HG02970 (cell line): ENCODE measurements around the gene TRPM8.

Source experiments
- ATAC-seq: cut with Tn5 transposase; IDR thresholded peaks from one replicate; pipeline ENCODE4 v1.9.1; 2021; ENCODE audit warnings: mild to moderate bottlenecking, moderate library complexity, moderate number of reproducible peaks; ENCODE audit not compliant: unreplicated experiment, low FRiP score

The TRPM8 gene

DNA sequence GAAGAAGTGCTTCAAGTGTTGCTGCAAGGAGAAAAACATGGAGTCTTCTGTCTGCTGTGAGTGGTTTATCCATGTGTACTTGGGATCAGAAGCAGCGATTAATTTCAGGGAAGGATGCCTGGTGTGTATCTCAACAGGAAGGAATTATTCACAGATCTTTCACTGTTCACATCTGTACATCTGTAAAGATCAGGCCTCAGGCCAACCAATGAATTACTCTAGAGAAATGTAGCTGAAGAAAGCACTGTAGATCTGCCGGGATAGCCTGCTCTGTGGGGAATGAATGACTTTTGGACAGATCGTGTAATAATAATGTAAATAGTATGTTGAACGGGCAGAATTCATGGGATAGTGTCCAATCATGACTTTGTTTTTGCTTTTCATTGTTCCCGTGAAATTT lies 79.3 kb downstream of the TRPM8 start:
- no peak for ATAC-seq

DNA sequence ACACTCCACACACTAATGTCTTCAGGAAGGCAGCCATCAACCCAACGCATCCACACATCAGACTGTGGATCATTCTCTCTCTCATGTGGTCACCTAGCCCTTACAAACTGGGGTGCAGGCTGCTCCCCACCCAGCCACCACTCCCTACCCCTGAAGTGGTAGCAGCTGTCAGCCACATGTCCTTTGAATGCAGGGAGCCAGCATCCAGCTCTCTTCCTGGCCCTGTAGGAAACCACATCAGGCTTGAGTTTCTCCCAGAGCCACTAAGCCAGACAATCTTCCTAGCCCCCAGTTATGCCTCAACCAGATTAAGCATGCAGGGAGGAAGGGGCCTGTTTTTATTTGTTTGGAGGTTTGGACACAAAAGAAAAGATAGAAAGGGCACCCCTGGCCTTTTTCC lies 80.5 kb downstream of the TRPM8 start:
- ATAC-seq: no peak

DNA sequence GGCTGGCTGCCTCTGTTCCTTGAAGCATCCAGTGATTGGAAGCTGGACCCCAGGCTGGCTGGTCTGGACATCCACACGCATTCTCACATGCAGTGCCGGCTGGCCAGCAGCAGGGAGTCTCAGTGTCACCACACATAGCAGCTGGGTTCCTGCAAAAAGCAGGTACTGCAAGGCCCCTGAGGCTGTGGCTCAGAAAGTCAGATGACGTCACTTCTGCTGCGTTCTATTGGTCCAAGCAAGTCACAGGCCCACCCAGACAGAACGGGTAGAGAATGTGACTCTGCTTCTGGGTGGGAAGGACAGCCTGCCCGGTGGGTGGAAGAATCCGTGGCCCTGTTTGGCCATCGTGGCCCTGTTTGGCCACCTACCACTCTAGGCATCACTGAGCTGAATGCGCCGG lies 82.0 kb downstream of the TRPM8 start:
- ATAC-seq: no peak

DNA sequence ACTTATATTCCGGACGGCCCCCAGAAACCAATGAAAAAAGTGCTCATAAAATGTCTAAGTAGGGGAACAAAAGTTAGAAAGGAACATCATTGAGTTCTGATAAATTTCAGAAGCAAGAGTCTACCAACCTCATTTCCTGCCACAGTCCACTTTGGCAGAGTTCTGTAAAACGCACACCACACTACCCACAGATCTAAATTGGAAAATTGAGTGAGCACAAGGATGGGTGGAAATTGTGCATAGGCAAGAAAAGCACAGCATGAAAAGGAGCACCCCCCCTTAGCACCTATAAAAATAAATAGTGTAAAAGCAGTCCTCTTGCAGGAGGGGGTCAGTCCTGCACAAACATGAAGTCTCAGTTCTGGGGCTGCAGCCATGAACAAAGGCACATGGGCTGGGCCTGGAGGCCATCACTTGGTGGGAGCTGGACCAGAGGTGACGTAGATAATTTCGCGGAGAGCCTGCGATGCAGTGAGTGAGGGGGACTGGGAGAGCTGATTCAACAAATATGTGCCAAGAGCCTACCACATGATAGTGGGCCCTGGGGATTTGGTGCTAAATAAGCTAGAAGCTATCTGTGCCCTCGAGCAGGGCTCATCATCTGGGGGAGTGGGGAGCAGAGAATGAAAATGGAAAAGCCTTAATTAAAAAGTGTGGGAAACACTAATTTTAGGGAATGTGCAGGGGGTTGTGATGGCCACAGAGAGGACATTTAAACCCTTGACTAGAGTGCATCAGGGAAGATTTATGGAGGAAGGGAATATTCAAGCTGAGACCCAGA lies 84.4 kb downstream of the TRPM8 start:
- ATAC-seq: no peak

DNA sequence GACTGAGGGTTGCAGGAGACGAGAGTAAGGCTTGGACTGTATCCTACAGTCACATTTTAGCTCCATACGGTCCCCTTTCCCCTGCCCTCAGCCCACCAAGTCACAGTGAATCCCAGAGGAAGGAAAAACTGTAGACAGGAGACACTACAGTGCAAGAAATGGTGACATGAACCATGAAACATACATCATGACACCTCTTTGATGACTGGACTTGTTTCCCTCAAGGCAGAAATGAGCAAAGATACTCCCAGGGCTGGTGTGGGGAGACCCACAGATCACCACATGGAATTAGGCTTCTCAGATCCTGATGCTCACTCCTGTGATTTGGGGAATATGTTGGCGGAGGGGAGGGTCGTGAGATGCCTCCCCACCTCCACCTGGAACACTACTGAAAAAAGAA lies 85.1 kb downstream of the TRPM8 start:
- no peak for ATAC-seq

DNA sequence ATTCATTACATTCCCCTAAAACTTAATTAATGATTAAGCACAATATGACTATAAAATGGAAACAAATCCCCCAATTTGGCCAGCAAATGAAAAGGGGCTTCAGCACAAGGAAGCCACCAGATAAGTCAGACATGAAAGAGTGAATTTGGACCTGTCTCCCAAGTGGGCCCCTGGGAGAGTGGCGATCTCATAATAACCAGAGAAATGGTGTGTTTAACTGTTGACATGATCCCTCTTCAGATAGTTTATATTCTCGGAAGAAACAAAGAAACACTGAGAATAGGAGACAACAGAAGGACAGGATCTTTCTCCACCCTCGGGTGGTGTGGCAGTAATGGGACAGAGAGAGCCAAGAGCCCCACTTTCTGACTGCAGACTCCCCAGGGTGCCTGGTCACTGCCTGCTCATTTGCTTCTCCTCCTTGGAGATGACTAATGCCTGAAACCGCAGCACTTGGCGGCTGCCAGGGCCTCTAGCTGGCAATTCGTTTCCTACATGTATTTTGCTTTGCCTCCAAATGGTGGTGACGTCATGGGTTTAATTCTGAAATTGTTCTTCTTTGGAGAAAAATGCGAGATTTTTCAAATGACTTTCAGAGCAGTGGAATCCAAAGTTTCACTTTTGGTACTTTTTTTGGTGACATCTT lies 86.9 kb downstream of the TRPM8 start:
- no peak for ATAC-seq

DNA sequence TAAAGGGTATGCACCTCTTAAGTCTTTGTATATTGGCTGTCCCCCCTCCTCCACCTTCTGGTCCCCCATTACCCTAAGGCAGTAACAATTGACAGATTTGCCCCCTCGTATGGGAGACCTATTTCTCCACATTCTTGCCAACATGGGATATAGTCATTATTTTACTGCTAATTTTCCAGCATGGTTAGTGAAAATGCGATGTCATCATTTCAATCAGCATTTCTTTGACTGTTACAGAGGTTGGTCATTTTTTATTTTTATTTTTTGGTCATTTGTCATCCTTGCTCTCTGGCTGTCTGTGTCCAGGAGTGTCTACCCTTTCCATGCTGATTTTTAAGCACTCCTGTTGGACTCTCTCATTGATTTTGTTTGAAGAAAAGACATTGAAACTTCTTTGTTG lies 88.0 kb downstream of the TRPM8 start:
- ATAC-seq: no peak

DNA sequence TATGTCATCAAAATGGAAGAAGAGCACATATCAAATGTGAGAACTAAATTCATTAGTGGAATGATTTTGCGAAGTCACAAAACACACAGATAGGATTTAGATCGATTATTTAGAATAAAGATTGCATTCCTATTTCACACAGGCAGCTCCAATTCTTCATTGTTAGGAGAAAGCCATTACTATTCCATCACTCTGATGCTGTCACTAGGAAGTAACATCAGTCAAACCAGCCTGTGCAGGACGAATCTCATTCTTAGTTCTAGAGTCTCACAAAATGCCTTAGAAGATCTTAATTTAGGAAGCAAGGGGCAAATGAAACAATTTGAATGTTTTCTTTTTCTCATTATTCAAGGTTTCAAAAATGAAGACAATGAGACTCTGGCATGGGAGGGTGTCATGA lies 89.3 kb downstream of the TRPM8 start:
- ATAC-seq: no peak

DNA sequence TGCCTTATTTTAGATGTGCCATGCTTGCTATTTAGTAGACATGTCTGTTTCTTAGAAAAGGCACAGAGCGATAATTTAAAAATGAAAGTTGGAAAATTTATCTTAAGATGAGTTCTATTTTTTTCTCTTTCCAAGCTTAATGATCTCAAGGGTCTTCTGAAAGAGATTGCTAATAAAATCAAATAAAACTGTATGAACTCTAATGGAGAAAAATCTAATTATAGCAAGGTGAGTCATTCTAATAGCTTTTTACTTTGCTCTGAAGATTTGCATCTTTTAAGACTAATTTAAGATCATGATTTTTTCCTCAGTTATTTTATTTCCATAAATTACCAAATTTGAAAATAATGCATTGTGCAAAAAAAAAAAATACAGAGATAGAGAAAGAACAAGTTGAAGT lies 97.3 kb downstream of the TRPM8 start:
- ATAC-seq: no peak

DNA sequence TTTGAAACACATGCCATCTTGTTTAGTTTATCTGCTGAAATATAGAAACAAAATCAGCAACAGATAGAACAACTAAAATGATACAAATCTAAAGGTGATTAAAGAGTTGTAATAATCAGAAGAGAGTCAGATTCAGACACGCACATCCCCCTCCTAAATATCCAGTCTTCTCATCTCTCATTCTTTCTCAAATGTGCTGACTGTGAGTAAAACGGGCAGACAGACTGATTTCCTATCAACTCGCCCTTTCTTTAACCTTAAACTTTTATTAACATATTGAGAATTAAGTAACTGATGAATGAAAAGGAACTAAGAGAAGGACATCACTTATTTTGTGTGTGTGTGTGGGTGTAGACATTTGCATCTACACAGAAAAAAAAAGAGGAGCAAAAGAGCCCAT lies 98.7 kb downstream of the TRPM8 start:
- no peak for ATAC-seq

DNA sequence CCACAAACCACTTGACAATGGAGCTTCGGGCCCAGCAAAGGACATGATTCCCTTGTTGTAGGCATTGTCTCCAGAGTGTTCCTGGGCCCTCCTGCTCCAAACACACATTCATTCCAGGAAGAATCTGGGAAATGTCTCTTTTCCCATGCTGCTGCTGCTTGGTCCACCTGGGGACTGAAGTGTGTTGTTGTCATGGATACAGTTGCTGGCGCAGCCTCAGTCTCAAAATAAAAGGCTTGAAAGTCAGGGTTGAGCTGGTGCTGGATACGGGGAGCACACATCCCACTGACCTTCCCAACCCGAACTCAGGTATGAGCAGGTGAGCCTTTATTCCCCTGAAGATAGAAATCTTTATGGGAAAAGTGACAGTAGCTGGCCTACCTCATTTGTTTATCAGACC lies 102.7 kb downstream of the TRPM8 start:
- no peak for ATAC-seq

DNA sequence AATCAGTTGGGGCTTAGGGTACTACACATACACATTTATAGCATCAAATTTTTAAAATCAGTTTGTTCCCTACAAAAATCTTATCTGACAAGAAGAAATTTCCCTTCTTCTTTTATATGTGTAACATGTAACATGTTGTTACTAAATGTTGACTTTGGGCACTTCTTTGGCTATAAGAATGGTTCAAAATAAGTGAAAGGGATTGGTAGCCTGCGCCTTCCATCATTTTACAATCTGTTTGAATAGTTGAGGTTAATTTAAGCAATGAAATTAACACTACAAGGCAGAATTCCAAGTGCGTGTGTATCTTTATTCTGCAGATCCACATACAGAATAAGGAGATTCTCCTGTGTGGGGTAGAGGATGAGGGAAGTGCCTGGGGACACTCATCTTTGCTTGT lies 103.2 kb downstream of the TRPM8 start:
- no peak for ATAC-seq

DNA sequence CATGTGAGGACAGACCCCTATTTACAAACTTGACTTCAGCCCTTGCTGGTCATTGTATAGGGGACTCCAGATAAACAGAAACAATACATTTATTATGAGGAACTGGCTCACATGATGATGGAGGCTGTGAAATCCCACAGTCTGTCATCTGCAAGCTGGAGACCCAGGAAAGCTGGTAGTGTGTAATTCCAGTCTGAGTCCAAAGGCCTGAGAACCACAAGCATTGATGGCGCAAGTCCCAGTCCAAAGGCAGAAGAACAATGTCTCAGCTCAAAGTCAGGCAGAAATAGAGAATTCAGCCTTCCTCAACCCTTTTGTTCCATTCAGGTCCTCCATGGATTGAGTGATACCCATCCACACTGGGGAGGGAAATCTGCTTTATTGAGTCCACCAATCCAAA lies 105.3 kb downstream of the TRPM8 start:
- ATAC-seq: no peak

DNA sequence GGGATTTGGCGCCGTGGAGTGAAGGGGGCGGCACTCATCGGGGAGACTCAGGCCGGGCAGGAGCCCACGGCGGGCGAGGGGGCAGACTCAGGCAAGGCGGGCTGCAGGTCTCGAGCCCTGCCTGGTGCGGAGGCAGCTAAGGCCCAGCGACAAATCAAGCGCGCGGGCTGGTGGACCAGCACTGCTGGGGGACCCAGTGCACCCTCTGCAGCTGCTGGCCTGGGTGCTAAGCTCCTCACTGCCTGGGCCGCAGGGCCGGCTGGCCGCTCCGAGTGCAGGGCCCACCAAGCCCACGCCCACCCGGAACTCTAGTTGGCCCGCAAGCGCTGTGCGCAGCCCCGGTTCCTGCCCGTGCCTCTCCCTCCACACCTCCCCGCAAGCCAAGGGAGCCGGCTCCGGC lies 107.1 kb downstream of the TRPM8 start:
- no peak for ATAC-seq

DNA sequence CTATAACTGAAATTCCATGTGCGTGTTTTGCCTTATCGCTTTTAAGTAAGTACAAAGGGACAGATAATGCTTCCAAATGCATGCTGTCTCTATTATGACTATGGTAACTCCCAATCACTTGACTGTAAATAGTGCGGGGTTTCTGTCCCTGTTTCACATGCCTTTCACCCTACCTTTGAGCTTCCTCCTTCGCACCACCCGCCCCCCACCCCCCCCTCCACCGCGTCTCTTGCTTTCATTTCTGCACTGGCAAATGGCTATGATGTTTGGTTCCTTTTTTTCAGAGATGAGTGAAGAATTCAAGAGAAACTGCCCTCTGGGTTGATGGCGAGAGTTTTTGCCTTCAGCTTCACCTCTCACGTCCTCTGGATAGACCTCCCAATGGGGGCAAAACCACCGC lies 108.3 kb downstream of the TRPM8 start:
- no peak for ATAC-seq

DNA sequence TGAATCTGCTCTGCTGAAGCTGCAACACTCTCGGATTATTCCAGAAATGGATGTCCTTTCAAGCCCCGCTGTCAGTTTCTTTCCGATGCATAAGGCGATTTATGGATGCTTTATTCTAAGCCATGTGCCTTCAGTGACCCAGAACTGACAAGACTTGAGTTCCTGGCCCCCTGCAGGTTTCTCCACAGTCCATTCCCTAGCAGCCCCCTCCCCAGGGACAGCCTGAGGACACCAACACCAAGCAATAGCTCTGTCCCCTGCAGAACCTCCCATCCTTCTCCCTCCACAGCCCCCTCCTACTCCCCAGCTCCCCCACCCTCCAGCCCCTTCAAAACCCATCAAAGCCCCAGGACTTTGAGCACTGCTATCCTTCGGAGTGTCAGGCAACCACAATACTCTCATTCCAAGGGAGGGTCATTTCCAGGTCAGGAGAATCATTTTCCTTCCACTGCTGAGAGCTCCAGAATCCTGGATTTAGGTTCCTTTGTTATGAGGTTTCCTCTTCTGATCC lies 108.8 kb downstream of the TRPM8 start:
- ATAC-seq: no peak

DNA sequence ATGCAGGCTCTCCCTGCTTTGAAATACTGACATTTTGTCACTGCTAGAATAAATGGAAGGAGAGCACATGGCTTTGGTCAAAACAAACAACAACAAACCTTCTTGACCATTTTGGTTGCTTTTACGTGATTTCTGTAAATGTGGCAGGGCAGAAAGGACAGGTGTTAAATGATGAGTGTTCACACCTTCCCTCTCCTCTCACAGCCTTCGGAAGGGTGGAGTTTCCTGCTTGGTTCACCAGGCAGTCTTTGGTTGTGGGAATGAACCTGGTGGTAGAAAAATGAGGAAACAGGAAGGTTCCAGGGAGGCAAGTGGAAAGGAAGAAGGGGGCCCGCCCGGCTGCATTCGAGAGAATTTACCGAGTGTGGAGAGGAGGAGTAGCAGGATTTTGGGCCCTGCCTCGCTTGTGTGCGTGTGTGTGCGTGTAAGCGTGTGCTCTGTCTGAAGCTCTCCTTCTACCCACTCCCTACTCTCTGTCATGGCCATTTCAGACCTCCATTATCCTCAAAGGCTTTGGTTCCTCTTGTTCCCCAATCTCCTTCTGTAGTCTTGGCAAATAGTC lies 109.6 kb downstream of the TRPM8 start:
- ATAC-seq: no peak

DNA sequence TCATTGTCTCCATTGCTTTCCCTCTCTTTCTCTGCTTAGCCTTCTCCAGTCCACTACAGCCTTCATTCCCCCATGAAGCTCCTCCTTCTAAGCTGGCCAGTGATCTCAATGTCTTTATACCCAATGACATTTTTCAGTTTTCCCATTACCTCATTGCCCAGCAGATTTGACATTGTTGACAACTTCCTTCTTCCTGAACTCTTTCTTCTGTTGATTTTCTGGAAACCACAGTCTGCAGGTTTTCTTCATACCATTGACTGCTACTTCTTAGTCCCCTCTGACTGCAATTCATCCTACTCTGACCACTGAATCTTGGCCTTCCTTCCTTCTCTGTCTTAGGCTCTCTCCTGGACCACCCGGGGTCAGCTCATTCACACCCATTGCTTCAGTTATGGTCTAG lies 110.5 kb downstream of the TRPM8 start:
- no peak for ATAC-seq

DNA sequence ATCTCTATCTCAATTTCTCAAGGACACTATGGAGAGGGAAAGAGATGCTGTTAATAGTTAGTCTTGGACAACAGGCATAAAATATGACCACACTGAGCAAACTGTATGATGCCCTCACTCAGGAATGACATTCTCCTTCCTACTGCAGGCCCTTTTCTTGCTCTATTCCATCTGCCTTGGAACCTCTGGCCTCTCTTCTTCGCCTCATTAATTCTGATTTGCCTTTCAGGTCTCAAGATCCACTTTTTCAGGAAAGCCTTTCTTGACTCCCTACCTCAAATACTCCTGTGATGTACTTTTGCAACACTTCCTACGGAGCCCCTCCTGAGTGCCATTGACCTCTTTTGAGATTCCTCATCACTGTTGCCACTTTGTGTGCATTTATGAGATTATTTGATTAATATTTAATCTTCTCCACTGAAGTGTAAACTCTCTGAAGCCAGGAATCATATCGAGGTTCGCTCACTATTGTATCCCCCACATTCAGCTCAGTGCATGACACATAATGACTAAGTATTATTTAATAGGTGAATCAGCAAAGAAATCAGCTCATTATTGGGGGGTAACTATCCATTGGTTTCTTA lies 112.1 kb downstream of the TRPM8 start:
- no peak for ATAC-seq

DNA sequence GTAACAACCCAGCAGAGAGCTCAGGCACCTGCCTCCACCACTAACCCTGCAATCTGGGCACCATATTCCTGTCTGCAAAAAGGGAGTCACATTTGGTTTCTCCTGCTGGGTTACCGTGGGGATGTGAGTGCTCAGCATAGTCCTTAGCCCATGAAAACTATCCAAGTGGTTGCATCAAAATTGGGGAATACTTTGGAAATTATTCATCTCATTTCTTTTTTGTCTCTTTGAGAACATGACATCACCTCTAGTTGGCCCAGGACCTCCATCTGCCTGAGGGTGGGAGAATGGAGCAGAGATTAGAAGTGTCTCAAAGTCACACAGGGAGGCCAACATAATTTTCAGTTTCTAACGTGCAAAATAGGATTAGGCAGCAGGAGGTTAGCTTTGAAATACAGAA lies 114.0 kb downstream of the TRPM8 start:
- ATAC-seq: no peak

DNA sequence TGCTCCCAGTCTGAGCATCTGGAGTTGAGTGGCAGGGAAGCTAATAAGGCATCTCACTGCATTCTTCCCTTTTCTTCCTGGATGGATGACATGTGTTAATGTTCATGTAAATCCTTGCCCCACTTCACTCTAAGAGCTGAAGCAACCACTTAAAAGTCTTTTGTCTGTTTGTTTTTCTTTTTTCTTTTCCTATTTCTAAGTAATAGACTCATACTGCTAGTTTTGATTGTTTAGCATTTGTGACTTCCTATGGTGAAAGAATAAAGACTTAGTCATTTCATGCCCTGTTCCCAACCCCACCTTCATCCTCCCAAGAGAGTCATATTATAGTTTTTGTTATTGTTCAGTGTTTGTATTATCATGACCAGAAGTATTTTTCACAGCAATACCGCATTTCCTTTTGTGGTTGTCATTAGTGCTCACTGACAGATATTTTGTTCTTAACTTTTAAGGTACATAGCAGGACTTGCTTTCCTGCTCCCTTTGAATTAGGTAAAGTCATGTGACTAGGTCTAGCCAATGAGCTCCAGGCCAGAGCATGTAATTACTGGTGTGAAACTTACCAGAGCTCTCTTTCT lies 115.2 kb downstream of the TRPM8 start:
- ATAC-seq: no peak
